H1 (cell line): ENCODE measurements around the gene SMYD1. TPM values are rescaled to one million over a fixed set of nuclear protein-coding genes. Genes with fewer than 3 reads are reported as not detected.

Experiments
- polyA plus RNA-seq, 7 experiments: library from polyadenylated mRNA; depleted of rRNA in 3 of 7; stranded (reverse) in 5 of 7; unstranded in 2 of 7; fragments of >200 nt in 5 of 7; fragments of 200-250 nt in 2 of 7; gene quantifications; 1 replicate in 5 of 7; 2 replicates in 1 of 7; 4 replicates in 1 of 7; pipeline versions ENCODE4 v1.2.1 to v1.2.3, GENCODE V29; 2011 to 2013; ENCODE audit warnings: missing spikeins in 2 of 7, mixed read lengths in 2 of 7
- total RNA-seq: library from RNA; stranded (reverse); fragmentation: NEBNext Ultra II Directional; extraction: Animal tissue kit (Norgen Biotek cat#: 25700); gene quantifications from 2 replicates; pipeline ENCODE4 v1.2.1, GENCODE V29; 2021
- TF ChIP-seq, protein P1 (sequence below), 3 experiments: IDR thresholded peaks; 1 replicate in 2 of 3; 2 replicates in 1 of 3; pipeline versions ENCODE4 v1.5.1 to v1.6.1; 2011; ENCODE audit warnings: low read length in 3 of 3, mild to moderate bottlenecking in 3 of 3, inconsistent platforms in 2 of 3, low read depth in 1 of 3, moderate library complexity in 1 of 3; ENCODE audit not compliant: insufficient read depth in 1 of 3; ENCODE audit errors: control extremely low read depth in 1 of 3

SMYD1 gene
- total and polyA plus RNA-seq, 2 of the 8 experiments (the other 6 are each of a cell fraction or from before 2014, with no cell fraction given) = 0.06 TPM; not detected in 1

GRCh38 chr2:88097891-88098557, 30.4 kb downstream of the SMYD1 start (continued):
- TF ChIP-seq, protein P1, sequence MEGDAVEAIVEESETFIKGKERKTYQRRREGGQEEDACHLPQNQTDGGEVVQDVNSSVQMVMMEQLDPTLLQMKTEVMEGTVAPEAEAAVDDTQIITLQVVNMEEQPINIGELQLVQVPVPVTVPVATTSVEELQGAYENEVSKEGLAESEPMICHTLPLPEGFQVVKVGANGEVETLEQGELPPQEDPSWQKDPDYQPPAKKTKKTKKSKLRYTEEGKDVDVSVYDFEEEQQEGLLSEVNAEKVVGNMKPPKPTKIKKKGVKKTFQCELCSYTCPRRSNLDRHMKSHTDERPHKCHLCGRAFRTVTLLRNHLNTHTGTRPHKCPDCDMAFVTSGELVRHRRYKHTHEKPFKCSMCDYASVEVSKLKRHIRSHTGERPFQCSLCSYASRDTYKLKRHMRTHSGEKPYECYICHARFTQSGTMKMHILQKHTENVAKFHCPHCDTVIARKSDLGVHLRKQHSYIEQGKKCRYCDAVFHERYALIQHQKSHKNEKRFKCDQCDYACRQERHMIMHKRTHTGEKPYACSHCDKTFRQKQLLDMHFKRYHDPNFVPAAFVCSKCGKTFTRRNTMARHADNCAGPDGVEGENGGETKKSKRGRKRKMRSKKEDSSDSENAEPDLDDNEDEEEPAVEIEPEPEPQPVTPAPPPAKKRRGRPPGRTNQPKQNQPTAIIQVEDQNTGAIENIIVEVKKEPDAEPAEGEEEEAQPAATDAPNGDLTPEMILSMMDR (IDR thresholded peaks at IDR 0.05; ENCODE audit: control extremely low read depth in 1 of 3, insufficient read depth in 1 of 3, low read depth in 1 of 3, low read length in 3 of 3) = no peak
- TF ChIP-seq, all 59 proteins: peak for 0
